SKM-1 treated with dmso at 0.1 percent for 144 hours (cell line): ENCODE measurements around the gene SLC6A3.
"Not testable (repeated sequence)": the region's sequence is repeated elsewhere in the genome, so short reads cannot be mapped to it uniquely, and the experiment has no call there.

Experiments
- DNase-seq: peaks from one replicate; lab custom pipeline; 2025; ENCODE audit not compliant: unreplicated experiment; lab: John Stamatoyannopoulos, UW

The SLC6A3 gene

DNA sequence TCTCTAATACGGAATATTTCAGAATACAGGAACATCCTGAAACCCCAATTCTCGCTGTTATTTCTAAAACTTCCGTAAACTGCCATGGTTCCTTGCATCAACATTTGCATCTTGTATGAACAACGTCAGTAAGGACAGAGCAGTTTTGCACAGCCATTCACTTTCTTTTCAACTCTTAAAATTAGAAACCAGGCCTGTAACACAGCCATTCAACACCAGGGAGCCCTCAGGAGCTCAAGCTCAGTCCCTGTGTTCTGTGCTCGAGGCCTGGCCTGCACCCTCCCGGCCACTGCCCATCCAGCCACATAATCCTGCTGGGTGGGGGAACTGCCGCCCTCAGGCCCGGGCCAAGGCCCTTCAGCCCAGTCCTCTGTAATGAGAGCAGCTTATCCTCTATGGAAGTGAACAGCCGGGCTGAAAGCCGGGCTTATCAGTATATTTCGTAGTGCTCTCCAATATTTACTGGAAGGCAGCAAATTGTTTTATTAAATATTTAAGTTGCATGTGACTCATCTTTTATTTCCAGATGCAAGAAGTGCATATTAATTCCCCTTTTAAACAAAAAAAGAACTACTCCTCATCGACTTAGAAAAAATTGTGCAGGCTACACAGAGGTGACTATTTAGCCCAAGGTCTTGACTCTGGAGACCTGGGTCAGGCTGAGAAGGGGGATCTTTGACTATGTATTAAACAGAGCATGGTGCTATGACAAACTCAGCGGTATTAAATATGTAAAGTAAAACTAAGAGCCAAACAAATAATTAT is 33.2 kb upstream of the SLC6A3 start:
- no peak for DNase-seq

- no peak for DNase-seq
Measured at GRCh38 chr5:1477341-1477740, 32.1 kb upstream of the SLC6A3 start.

DNA sequence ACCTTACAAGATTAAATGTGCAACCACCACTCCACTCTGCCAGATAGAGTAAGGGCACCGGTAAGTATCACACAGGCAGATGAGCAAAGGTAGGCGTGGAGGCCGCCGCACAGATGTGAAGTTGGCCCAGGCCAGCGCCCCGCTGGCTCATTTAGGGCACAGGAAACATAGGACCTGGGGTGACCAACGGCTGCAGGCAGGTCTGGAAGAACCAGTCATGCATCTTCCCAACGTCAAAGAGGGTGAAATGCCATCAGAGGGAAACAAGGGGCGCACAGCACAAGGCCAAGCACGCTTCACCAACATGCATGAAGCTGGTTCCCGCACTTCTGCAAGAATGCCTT is 31.7 kb upstream of the SLC6A3 start:
- DNase-seq: no peak

- no peak for DNase-seq
Measured at GRCh38 chr5:1476181-1476966, 31.1 kb upstream of the SLC6A3 start.

- not testable (repeated sequence) for DNase-seq
Measured at GRCh38 chr5:1475544-1475900, 30.3 kb upstream of the SLC6A3 start.

DNA sequence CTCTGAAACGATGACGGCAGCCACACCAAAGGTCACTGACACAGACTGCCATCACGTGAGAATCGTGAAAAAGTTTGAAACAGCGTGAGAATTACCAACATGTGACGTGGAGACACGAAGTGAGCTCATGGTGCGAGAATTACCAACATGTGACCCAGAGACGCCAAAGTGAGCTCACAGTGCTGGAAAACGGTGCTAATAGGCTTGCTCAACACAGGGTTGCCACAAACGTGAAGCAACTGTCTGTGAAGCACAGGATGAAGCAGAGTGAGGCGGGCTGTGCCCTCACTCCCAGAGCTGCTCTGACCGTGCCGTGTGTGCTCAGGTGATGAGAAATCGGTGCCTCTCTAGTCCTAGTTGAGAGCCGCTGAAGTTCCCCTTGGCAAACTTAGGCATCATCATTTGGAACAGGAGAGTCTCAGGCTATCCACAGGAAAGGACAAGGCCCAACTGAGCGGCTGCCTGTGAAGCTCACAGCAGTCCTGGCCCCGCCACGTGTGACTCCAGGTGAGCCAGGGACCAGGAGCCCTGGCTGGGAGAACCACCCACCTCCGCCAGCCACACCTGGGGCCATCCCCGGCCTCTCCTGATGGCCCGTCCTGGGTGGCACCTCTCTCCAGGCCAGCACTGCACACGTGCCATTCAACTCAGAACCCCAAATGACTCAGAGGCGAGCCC is 29.8 kb upstream of the SLC6A3 start:
- no peak for DNase-seq

DNA sequence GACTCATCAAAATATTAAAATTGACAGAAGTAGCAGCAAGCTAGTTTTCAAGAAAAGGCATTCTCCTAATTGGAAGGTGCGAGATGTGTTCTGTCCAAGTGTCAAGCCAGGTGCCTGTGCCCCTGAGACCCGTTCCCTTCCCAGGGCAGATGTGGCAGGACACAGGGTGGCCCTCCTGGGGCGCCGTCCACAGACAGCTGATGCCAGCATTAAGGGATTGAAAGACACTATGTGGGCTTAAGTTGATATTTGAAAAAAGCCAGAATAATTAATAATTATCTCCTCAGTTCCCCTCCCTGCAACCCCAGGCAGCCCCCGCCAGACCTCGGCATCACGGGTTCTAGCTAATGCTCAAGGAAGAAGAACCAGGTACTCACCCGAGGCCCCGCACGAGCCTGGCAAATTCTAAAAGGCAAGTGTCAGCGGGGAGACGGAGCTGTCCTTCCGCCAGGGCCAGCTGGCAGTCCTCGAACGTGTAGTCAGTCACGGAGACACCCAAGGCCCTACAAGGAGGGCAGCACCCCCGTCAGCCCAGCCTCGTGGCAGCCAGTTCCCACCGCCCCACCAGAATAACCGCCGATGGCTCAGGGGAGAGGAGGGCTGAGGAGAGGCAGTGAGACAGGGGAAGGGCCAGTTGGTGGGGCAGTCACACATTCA is 29.1 kb upstream of the SLC6A3 start:
- DNase-seq: no peak

GRCh38 chr5:1473746-1474145 is 28.5 kb upstream of the SLC6A3 start:
- DNase-seq: no peak

- DNase-seq: no peak
Measured at GRCh38 chr5:1472964-1473628, 27.9 kb upstream of the SLC6A3 start.

DNA sequence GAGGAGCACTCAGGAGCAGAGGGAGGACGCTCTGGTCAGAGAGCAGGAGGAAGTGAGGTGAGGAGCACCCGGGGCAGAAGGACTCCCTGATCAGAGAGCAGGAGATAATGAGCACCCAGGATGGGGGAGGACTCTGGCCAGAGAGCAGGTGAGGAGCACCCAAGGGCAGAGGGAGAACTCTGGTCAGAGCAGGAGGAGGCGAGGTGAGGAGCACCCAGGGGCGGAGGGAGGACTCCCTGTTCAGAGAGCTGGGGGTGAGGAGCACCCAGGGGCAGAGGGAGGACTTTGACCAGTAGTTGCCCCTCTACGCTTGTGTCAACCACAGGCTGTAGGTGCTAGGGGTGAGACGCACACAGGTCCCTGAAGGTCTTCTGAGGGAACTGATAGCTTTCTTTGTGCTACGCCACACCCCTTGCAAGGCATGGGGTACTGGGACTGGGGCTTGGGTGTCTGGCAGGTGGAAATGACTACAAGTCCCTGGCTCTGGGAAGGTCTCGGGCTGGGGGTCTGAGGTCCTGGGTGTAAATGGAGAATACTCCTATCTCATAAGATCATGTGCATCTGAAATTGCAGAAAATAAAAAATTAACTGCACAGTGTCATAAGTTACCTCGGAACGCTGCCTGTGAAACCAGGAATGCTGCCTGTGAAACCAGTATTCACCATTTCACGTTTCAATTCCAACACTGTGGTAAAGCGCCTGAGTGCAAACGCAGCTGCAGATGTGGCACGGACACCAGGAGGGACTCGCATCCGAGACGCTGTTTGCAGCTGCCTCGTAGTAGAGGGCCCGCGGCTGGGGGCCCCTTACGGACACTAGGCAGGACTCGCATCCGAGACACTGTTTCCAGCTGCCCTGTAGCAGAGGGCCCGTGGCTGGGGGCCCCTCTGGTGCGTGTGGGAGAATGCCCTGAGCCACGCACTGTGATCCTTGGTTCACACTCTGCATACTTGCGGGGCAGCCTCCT is 27.0 kb upstream of the SLC6A3 start:
- no peak for DNase-seq

DNA sequence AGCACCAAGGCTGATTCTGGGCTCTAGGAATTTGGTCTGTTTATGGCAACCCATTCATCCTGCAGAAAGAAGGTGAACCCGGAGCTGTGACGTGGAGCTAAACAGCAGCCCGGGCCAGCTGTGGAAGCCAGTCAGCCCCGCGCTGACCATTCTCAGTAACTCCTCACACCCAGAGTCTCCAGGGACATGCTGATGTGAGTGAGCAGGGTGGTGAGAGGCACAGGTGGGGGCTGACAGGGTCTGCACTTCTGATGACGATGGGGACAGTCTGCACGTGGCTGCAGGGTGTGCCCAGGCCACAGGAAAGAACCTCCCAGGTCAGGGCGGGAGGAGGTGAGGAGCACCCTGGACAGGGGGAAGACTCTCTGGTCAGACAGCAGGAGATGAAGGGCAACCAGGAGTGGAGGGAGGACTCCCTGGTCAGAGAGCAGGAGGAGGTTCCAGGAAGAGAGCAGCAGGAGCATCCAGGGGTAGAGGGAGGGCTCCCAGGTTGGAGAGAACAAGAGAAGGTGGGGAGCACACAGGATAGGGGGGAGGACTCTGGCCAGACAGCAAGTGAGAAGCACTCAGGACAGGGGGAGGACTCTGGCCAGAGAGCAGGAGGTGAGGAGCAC is 26.1 kb upstream of the SLC6A3 start:
- no peak for DNase-seq

GRCh38 chr5:1470762-1471211 is 25.5 kb upstream of the SLC6A3 start:
- DNase-seq: no peak

DNA sequence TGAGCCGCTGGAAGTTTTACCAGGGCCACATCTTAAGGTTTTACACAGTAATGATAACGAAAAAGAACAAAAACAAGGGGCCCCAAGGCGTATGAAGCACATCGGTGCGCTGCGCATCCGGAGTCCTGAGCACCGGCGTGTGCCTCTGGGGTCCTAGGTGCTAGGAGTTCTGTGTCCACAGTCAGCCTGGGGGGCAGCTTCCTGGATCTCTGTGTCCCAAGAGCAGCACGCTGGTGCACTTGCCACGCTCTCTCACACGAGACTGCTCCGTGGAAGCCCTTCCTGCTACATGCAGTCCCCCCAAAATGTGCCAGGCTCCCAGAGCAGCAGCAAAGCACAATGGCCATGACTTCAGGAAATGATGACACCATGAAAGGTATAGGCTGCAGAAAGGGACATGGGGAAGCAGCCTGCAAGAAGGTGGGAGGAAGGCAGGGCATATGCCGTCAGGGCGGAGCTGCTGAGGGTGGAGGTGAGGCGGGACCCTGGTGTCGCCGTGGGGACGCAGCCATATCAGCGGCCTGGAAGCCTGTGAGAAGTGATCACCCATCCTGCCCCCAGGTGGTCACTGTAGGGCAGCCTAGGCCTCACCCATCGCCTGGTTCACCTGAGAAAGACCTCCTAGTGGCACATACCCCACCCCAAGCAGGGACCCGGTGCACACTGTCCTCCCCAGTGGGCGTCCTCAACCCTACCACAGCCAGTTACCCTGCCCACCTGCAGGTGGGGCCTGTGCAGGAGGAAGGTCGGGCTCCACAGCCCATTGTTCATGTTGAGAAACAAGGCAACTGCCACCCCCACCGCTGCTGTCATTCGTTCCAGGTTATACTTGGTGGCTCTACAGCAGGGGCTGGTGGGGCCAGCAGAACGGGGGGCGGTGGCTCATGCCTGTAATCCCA is 23.6 kb upstream of the SLC6A3 start:
- DNase-seq: no peak

GRCh38 chr5:1468247-1468612 is 23.0 kb upstream of the SLC6A3 start:
- DNase-seq: no peak

GRCh38 chr5:1467341-1468246 is 22.4 kb upstream of the SLC6A3 start:
- DNase-seq: no peak

GRCh38 chr5:1466631-1467265 is 21.5 kb upstream of the SLC6A3 start:
- no peak for DNase-seq

GRCh38 chr5:1465966-1466471 is 20.8 kb upstream of the SLC6A3 start:
- no peak for DNase-seq
